Left lobe of liver (tissue), 2 donors: ENCODE measurements around the gene KISS1R. TPM values are rescaled to one million over a fixed set of nuclear protein-coding genes. Genes with fewer than 3 reads are reported as not detected.

Experiments
- ATAC-seq: fragments of 200-7000 bp; cut with Tn5 transposase; one replicate; pipeline ENCODE4 v1.9.1; 2020; ENCODE audit warnings: mild to moderate bottlenecking, moderate library complexity
- DNase-seq: peaks from one replicate; pipeline ENCODE4 v3.0.0-alpha.2; 2020; ENCODE audit warnings: low spot score
- total RNA-seq: library from RNA; stranded (reverse); gene quantifications from one replicate; pipeline ENCODE4 v1.2.1, GENCODE V29; 2021
- donor health status: DM: no; HTN: no; CAD: no; lungs with moderate emphysema.
- donor health status: DM: no; HTN: yes; CAD: no.

The KISS1R gene
- total RNA-seq, 1 donor from 2014 or later: not detected

GRCh38 chr19:934865-935479 lies 17.8 kb downstream of the KISS1R start:
- DNase-seq (peak; percentile 98), ATAC-seq (peak; percentile 97)

GRCh38 chr19:936175-936546 lies 19.0 kb downstream of the KISS1R start:
- ATAC-seq: no peak
- DNase-seq: no peak

- ATAC-seq: no peak
- no peak for DNase-seq
Measured at GRCh38 chr19:937259-937694, 20.1 kb downstream of the KISS1R start.

- no peak for DNase-seq
- ATAC-seq: no peak
Measured at GRCh38 chr19:938233-938923, 21.2 kb downstream of the KISS1R start.

GRCh38 chr19:939439-939838 lies 22.3 kb downstream of the KISS1R start:
- DNase-seq (no peak), ATAC-seq (no peak)

- no peak for DNase-seq
Measured at GRCh38 chr19:939922-940321, 22.8 kb downstream of the KISS1R start.

GRCh38 chr19:940591-941291 lies 23.6 kb downstream of the KISS1R start:
- ATAC-seq (peak; percentile 90), DNase-seq (peak; percentile 91)

More at GRCh38 chr19:939922-940321, 22.8 kb downstream of the KISS1R start:
- no peak for ATAC-seq

GRCh38 chr19:941292-942132 lies 24.4 kb downstream of the KISS1R start:
- no peak for DNase-seq
- no peak for ATAC-seq

- ATAC-seq: no peak
- DNase-seq: no peak
Measured at GRCh38 chr19:942133-942645, 25.1 kb downstream of the KISS1R start.

GRCh38 chr19:943551-944170 lies 26.5 kb downstream of the KISS1R start:
- no peak for ATAC-seq
- DNase-seq: no peak

GRCh38 chr19:944171-944567 lies 27.0 kb downstream of the KISS1R start:
- DNase-seq: no peak

GRCh38 chr19:944663-945241 lies 27.6 kb downstream of the KISS1R start:
- DNase-seq (no peak), ATAC-seq (no peak)

More at GRCh38 chr19:944171-944567, 27.0 kb downstream of the KISS1R start:
- no peak for ATAC-seq

- ATAC-seq (no peak), DNase-seq (no peak)
Measured at GRCh38 chr19:945401-946252, 28.5 kb downstream of the KISS1R start.

- DNase-seq: no peak
- ATAC-seq: no peak
Measured at GRCh38 chr19:947090-947706, 30.1 kb downstream of the KISS1R start.

- DNase-seq: no peak
- ATAC-seq: peak; percentile 29
Measured at GRCh38 chr19:947707-948539, 30.8 kb downstream of the KISS1R start.

GRCh38 chr19:948842-949496 lies 31.8 kb downstream of the KISS1R start:
- ATAC-seq: no peak
- DNase-seq: no peak

GRCh38 chr19:950352-951066 lies 33.4 kb downstream of the KISS1R start:
- DNase-seq: no peak
- no peak for ATAC-seq
